ENCODE results near the gene REM2.

- TF ChIP-seq CTCF (IDR thresholded peaks at IDR 0.05), result no peak
- TF ChIP-seq RELA (CRISPR knock-in tag; IDR thresholded peaks at IDR 0.05; ENCODE audit: borderline replicate concordance), result no peak
- no peak for TF ChIP-seq NFE2L1 (CRISPR knock-in tag; IDR thresholded peaks at IDR 0.05)
- no peak for TF ChIP-seq IRF2 (CRISPR knock-in tag; IDR thresholded peaks at IDR 0.05; ENCODE audit: borderline replicate concordance, low read depth)
- no peak for TF ChIP-seq ZNF512 (CRISPR knock-in tag; IDR thresholded peaks at IDR 0.05; ENCODE audit: borderline replicate concordance)
- no peak for TF ChIP-seq MAX (CRISPR knock-in tag; IDR thresholded peaks at IDR 0.05)
- no peak for TF ChIP-seq ZNF263 (CRISPR knock-in tag; IDR thresholded peaks at IDR 0.05; ENCODE audit: low read depth)
- TF ChIP-seq JUN (CRISPR knock-in tag; IDR thresholded peaks at IDR 0.05), result no peak
Measured at GRCh38 chr14:22932146-22932545, 49.1 kb downstream of the REM2 start.

Data from WTC11 (cell line).